K562 (cell line): ENCODE measurements around the gene LAMB1. TPM values are rescaled to one million over a fixed set of nuclear protein-coding genes. Genes with fewer than 3 reads are reported as not detected.

Experiments used
- ATAC-seq: fragments of 200-7000 bp; cut with Tn5 transposase; 3 replicates; pipeline ENCODE4 v1.9.1; 2020; ENCODE audit warnings: moderate library complexity
- BruUV-seq: library from RNA; stranded (reverse); fragments of 400-500 nt; replicated peaks from 2 replicates; lab custom pipeline; 2021; lab: Mats Ljungman, UMichigan
- CTCF ChIA-PET: fragments of 300-600 bp; formaldehyde crosslinking; extraction: SDS; loops from one replicate; lab custom pipeline; 2021; ENCODE audit warnings: low intra/inter-chr PET ratio; lab: Yijun Ruan, JAX
- POLR2A ChIA-PET: fragments of 300-600, 350-650 bp; sonication (Branson Sonifier 250); formaldehyde crosslinking; extraction: SDS; loops from one replicate; lab custom pipeline; 2021; ENCODE audit warnings: antibody characterized with exemption, inconsistent platforms; lab: Yijun Ruan, JAX
- DNase-seq, 4 experiments: peaks; one replicate each; pipeline versions ENCODE4 v3.0.0 to v3.0.0-alpha.2; 2011 to 2018; ENCODE audit warnings: low spot score in 3 of 4, mixed read lengths in 3 of 4; ENCODE audit errors: extremely low read depth in 1 of 4
- FAIRE-seq: peaks from 2 replicates; lab custom pipeline; 2011; peaks lifted over from hg19 to GRCh38; lab: Jason Lieb, UNC
- H2AFZ ChIP-seq: 2 replicates; pipeline ENCODE4 v1.6.0; 2011; ENCODE audit warnings: low read depth, low read length, control low read depth, inconsistent platforms
- H3K27ac ChIP-seq: fragments of 200-600 bp; 3 replicates; pipeline ENCODE4 v1.8.0; 2011; ENCODE audit warnings: low read depth, mild to moderate bottlenecking, control low read depth, inconsistent platforms, low read length, moderate library complexity, mixed read lengths; ENCODE audit errors: extremely low read depth
- H3K27me3 ChIP-seq, 2 experiments: fragments of 300-600 bp in 1 of 2; 2 replicates in 1 of 2; 3 replicates in 1 of 2; pipeline versions ENCODE4 v1.6.0 to v1.8.0; 2011; ENCODE audit warnings: inconsistent platforms in 2 of 2, low read length in 2 of 2, mild to moderate bottlenecking in 1 of 2, mixed read lengths in 1 of 2, moderate library complexity in 1 of 2; ENCODE audit not compliant: control insufficient read depth in 2 of 2, insufficient read depth in 2 of 2
- H3K36me3 ChIP-seq: fragments of 300-600 bp; 3 replicates; pipeline ENCODE4 v1.8.0; 2011; ENCODE audit warnings: mild to moderate bottlenecking, low read length, inconsistent platforms; ENCODE audit not compliant: control insufficient read depth, insufficient read depth
- H3K4me1 ChIP-seq, 2 experiments: fragments of 200-600 bp in 1 of 2; replicated peaks in 1 of 2; 2 replicates in 1 of 2; 3 replicates in 1 of 2; pipeline versions ENCODE4 v1.5.1 to v1.8.0; 2011; ENCODE audit warnings: inconsistent platforms in 2 of 2, low read length in 2 of 2, mild to moderate bottlenecking in 1 of 2, mixed read lengths in 1 of 2, moderate library complexity in 1 of 2; ENCODE audit not compliant: control insufficient read depth in 2 of 2, insufficient read depth in 2 of 2
- H3K4me2 ChIP-seq: 2 replicates; pipeline ENCODE4 v1.6.1; 2011; ENCODE audit warnings: low read length, control low read depth, inconsistent platforms, mixed read lengths; ENCODE audit not compliant: insufficient read depth
- H3K4me3 ChIP-seq: fragments of 200-600 bp; sonication (generic), shearing (Covaris generic); 2 replicates; pipeline ENCODE4 v1.5.1; 2016; ENCODE audit warnings: control low read depth, inconsistent platforms
- H3K79me2 ChIP-seq: fragments of 200-600 bp; 3 replicates; pipeline ENCODE4 v1.8.0; 2011; ENCODE audit warnings: low read length, inconsistent platforms; ENCODE audit not compliant: control insufficient read depth, insufficient read depth
- H3K9ac ChIP-seq, 2 experiments: 2 replicates each; pipeline versions ENCODE4 v1.6.0 to v1.6.1; 2011; ENCODE audit warnings: low read depth in 2 of 2, low read length in 2 of 2, control low read depth in 1 of 2, inconsistent platforms in 1 of 2, mild to moderate bottlenecking in 1 of 2, mixed read lengths in 1 of 2; ENCODE audit not compliant: insufficient read depth in 1 of 2
- H3K9me1 ChIP-seq: one replicate; pipeline ENCODE4 v1.6.0; 2011; ENCODE audit warnings: inconsistent platforms, mild to moderate bottlenecking, low read length, moderate library complexity; ENCODE audit not compliant: control insufficient read depth, insufficient read depth
- H3K9me3 ChIP-seq: replicated peaks from 2 replicates; pipeline ENCODE4 v1.5.1; 2011; ENCODE audit warnings: low read depth, low read length, inconsistent platforms; ENCODE audit not compliant: control insufficient read depth, insufficient read depth
- H4K20me1 ChIP-seq: replicated peaks from 2 replicates; pipeline ENCODE4 v1.6.1; 2011; ENCODE audit warnings: low read length, inconsistent platforms, mixed read lengths; ENCODE audit not compliant: control insufficient read depth, insufficient read depth
- BACH1 ChIP-seq: fragments of 200-800 bp; sonication (Bioruptor generic); IDR thresholded peaks from 2 replicates; pipeline ENCODE4 v1.6.1; 2016; ENCODE audit warnings: missing genetic modification characterization, missing compliant biosample characterization
- BCOR ChIP-seq: fragments of 450-650 bp; IDR thresholded peaks from 2 replicates; pipeline ENCODE4 v1.6.1; 2016
- BHLHE40 ChIP-seq: IDR thresholded peaks from 2 replicates; pipeline ENCODE4 v1.6.1; 2011; ENCODE audit warnings: low read length, improper control_type of control experiment
- HDAC3 ChIP-seq: fragments of 450-650 bp; IDR thresholded peaks from 2 replicates; pipeline ENCODE4 v1.6.1; 2018; ENCODE audit warnings: borderline replicate concordance, mild to moderate bottlenecking, moderate library complexity; ENCODE audit not compliant: partially characterized antibody
- MEIS2 ChIP-seq: fragments of 450-650 bp; IDR thresholded peaks from 2 replicates; pipeline ENCODE4 v1.6.1; 2014; ENCODE audit warnings: mild to moderate bottlenecking; ENCODE audit not compliant: partially characterized antibody
- PML ChIP-seq: IDR thresholded peaks from 2 replicates; pipeline ENCODE4 v1.6.1; 2012; ENCODE audit warnings: low read length, inconsistent platforms
- REST ChIP-seq, 2 experiments: fragments of 450-650 bp; formaldehyde crosslinking in 1 of 2; IDR thresholded peaks; 2 replicates each; pipeline versions ENCODE4 v1.4.0 to v1.6.1; 2014 to 2020; ENCODE audit warnings: mild to moderate bottlenecking in 2 of 2, borderline replicate concordance in 1 of 2, low read depth in 1 of 2
- THRA ChIP-seq: fragments of 450-650 bp; IDR thresholded peaks from 2 replicates; pipeline ENCODE4 v1.6.1; 2017; ENCODE audit warnings: mild to moderate bottlenecking, moderate library complexity
- ZFPM2 ChIP-seq: fragments of 250-450 bp; sonication (Bioruptor Pico); IDR thresholded peaks from 2 replicates; pipeline ENCODE4 v1.5.1; 2022; ENCODE audit warnings: mild to moderate bottlenecking
- WGBS: fragments of 100-300 bp; shearing (Covaris generic); methylation state at CpG from one replicate; pipeline ENCODE4 v1.1.6; 2016; ENCODE audit warnings: low coverage, mixed read lengths; ENCODE audit not compliant: insufficient coverage; ENCODE audit errors: missing lambda C conversion rate; 5-methylcytosine and 5-hydroxymethylcytosine counted together
- in situ Hi-C: fragments of 300-500 bp; cut with MboI; formaldehyde crosslinking; loops from 4 replicates; pipeline ENCODE4 v1.15.0; 2018; ENCODE audit warnings: inconsistent platforms, mixed read lengths
- intact Hi-C: fragments of 100-400 bp; cut with micrococcal nuclease; formaldehyde crosslinking; loops from 2 replicates; pipeline ENCODE4 v1.14.2; 2022
- polyA plus RNA-seq, 8 experiments: library from polyadenylated mRNA; depleted of rRNA in 4 of 8; stranded (reverse) in 5 of 8; unstranded in 3 of 8; fragments of >200 nt; fragmentation: Nextera tagmentation in 2 of 8; fragmentation: Illumina TruSeq in 1 of 8; extraction: Ambion mirVana in 2 of 8; extraction: Trizol in 1 of 8; gene quantifications; 2 replicates each; pipeline versions ENCODE4 v1.2.1 to v1.2.3, GENCODE V29; 2011 to 2014; ENCODE audit warnings: inconsistent platforms in 1 of 8, missing spikeins in 1 of 8
- total RNA-seq, 7 experiments: library from RNA; depleted of rRNA in 6 of 7; stranded (reverse); fragments of >200 nt in 6 of 7; fragmentation: Illumina TruSeq in 2 of 7; extraction: Trizol in 2 of 7; gene quantifications; 2 replicates each; pipeline versions ENCODE4 v1.2.1 to v1.2.3, GENCODE V29; 2011 to 2021; ENCODE audit warnings: low replicate concordance in 1 of 7
- TF ChIP-seq, protein P1 (sequence below): sonication (generic); formaldehyde crosslinking; IDR thresholded peaks from 2 replicates; pipeline ENCODE4 v1.8.0; 2022; ENCODE audit warnings: mild to moderate bottlenecking, missing genetic modification reagents

Gene LAMB1
- total and polyA plus RNA-seq, 9 of the 15 experiments (the other 6 are each of a cell fraction or from before 2014, with no cell fraction given) = 6.0 to 17.7 (median 12.3) TPM

DNA sequence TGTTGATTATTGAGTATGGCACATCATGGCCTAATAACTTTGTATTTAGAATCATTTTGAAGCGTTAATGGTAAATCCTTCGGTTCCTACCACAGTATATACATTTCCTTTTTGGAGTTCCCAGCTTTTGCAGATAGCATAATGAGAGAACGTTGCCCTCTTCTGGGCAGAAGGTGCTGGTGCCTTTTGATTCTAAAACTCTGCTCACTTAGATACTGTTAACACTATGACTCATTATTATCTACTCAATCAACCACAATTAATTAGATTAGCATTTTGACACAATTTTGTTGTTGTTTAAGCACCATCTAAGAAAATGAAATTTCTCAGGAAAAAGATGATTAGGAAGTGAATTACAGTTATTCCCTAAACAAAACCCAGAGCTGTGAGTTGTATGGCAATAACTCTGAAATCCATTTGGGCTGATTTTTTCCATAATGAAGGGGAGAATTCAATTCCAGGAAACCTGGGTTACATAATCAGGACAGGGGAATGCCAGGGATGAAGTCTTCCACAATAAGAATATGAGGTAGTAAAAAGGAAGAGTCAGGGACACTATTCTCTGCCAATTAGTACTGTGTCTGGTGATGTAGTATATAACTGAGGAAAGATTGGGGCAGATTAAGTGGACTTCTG, 123.4 kb downstream of the LAMB1 start:
- H3K27me3 ChIP-seq = peaks cover 2 to 13% of the 10 kb centered on the region in 2 experiments; a peak in 3 of 5 replicates
- H3K27ac ChIP-seq = no peak overlapping the region
- in situ Hi-C loops = loop anchor here (10.0 kb wide), 2 partner anchors 135 to 425 kb away; partner anchors contain the start of gene CBLL1
- 2% methylated on average over 3 of the region's 3 CpGs for WGBS
- no peak overlapping the region for H3K4me3 ChIP-seq
- no peaks in the 10 kb centered on the region for H4K20me1 ChIP-seq
- intact Hi-C loops = loop anchor here (1.0 to 10.0 kb wide), 7 partner anchors 136 to 1085 kb away; no protein-coding TSS in a partner anchor
- peaks cover 0 to 2% of the 10 kb centered on the region in 2 experiments; a peak in 1 of 5 replicates for H3K4me1 ChIP-seq
- ATAC-seq (peak; percentile 88), FAIRE-seq (peak; percentile 65), DNase-seq (peak; percentile 57 to 78 (median 66))
- no peak overlapping the region for H3K4me2 ChIP-seq
- no peaks in the 10 kb centered on the region for H3K9me1 ChIP-seq
- no TSS peak for BruUV-seq
- 0 out of 2 replicates have a peak overlapping the region, but pooled peaks have one; percentile 30 for H2AFZ ChIP-seq
- CTCF ChIA-PET = interaction anchor here (0.6 to 1.4 kb wide), 7 partner anchors 102 to 1713 kb away, joined by 3 to 17 read pairs (median 3); partner anchors contain the start of gene CBLL1
- POLR2A ChIA-PET = interaction anchor here (0.7 to 1.5 kb wide), 6 partner anchors 10 to 711 kb away, joined by 3 to 10 read pairs (median 3); partner anchors contain the start of gene HBP1
- no peaks in the 10 kb centered on the region for H3K9me3 ChIP-seq
- no peak overlapping the region for H3K9ac ChIP-seq
- no peaks in the 10 kb centered on the region for H3K36me3 ChIP-seq
- no peaks in the 10 kb centered on the region for H3K79me2 ChIP-seq
- TF ChIP-seq, protein P1, sequence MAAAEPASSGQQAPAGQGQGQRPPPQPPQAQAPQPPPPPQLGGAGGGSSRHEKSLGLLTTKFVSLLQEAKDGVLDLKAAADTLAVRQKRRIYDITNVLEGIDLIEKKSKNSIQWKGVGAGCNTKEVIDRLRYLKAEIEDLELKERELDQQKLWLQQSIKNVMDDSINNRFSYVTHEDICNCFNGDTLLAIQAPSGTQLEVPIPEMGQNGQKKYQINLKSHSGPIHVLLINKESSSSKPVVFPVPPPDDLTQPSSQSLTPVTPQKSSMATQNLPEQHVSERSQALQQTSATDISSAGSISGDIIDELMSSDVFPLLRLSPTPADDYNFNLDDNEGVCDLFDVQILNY = no peak
- TF ChIP-seq ZFPM2 (CRISPR knock-in tag) (peak; percentile 70; the same call in 1 of the 2 replicates), THRA (no peak), BCOR (no peak), BACH1 (no peak), BHLHE40 (no peak), PML (peak; percentile 41; the same call in 1 of the 2 replicates), REST (IDR thresholded peaks at IDR 0.05; ENCODE audit: borderline replicate concordance) (peak; percentile 80), REST (CRISPR knock-in tag; IDR thresholded peaks at IDR 0.05; ENCODE audit: low read depth) (no peak), MEIS2 (peak; percentile 12), HDAC3 (no peak)
